BLaER1 treated with 17β-estradiol and CSF1 and Interleukin-3, amounts not matched to agents 10 nM and 100 nM (cell line): ENCODE measurements around the gene HHIPL1.

Source experiments
- H3K27ac ChIP-seq, 11 experiments: shearing (Covaris generic); formaldehyde crosslinking; 2 replicates each; pipeline ENCODE4 v1.8.1; 2022
- H3K27me3 ChIP-seq, 11 experiments: shearing (Covaris generic); formaldehyde crosslinking; 2 replicates each; pipeline ENCODE4 v1.8.1; 2022
- H3K36me3 ChIP-seq, 11 experiments: shearing (Covaris generic); formaldehyde crosslinking; 2 replicates each; pipeline ENCODE4 v1.8.1; 2022
- H3K4me1 ChIP-seq, 10 experiments: shearing (Covaris generic); formaldehyde crosslinking; 2 replicates each; pipeline ENCODE4 v1.8.1; 2022
- H3K4me2 ChIP-seq, 11 experiments: shearing (Covaris generic); formaldehyde crosslinking; 2 replicates each; pipeline ENCODE4 v1.8.1; 2022
- H3K4me3 ChIP-seq, 10 experiments: shearing (Covaris generic); formaldehyde crosslinking; 2 replicates each; pipeline ENCODE4 v1.8.1; 2022
- H3K9ac ChIP-seq, 11 experiments: shearing (Covaris generic); formaldehyde crosslinking; 2 replicates each; pipeline ENCODE4 v1.8.1; 2022
- H3K9me3 ChIP-seq, 11 experiments: shearing (Covaris generic); formaldehyde crosslinking; replicated peaks in 1 of 11; 2 replicates each; pipeline ENCODE4 v1.8.1; 2022
- H4K20me1 ChIP-seq, 11 experiments: shearing (Covaris generic); formaldehyde crosslinking; 2 replicates each; pipeline ENCODE4 v1.8.1; 2022
- Cebpa-rat ChIP-seq, 11 experiments: shearing (Covaris generic); IDR thresholded peaks; 2 replicates each; pipeline ENCODE4 v1.8.1; 2022

HHIPL1 gene

GRCh38 chr14:99626041-99626648 lies 18.8 kb upstream of the HHIPL1 start:
- Histone ChIP-seq H3K9me3 (no peaks in the 10 kb centered on the region), H3K4me3 (no peak overlapping the region), H3K4me2 (no peak overlapping the region), H3K9ac (no peak overlapping the region), H3K36me3 (no peaks in the 10 kb centered on the region), H3K27ac (no peak overlapping the region), H4K20me1 (peaks cover 0 to 10% (median 0%) of the 10 kb centered on the region in 11 experiments; a peak in 2 of 22 replicates), H3K27me3 (no peaks in the 10 kb centered on the region), H3K4me1 (peaks cover 8 to 47% (median 40%) of the 10 kb centered on the region in 10 experiments)
- TF ChIP-seq Cebpa-rat (IDR thresholded peaks at IDR 0.05), result no peak

- Histone ChIP-seq H3K4me2 (no peak overlapping the region), H3K9ac (no peak overlapping the region), H3K27ac (no peak overlapping the region), H3K4me1 (peaks cover 8 to 43% (median 33%) of the 10 kb centered on the region in 10 experiments), H3K9me3 (no peaks in the 10 kb centered on the region), H4K20me1 (peaks cover 0 to 10% (median 0%) of the 10 kb centered on the region in 11 experiments; a peak in 2 of 22 replicates), H3K27me3 (no peaks in the 10 kb centered on the region), H3K36me3 (no peaks in the 10 kb centered on the region), H3K4me3 (no peak overlapping the region)
- no peak for TF ChIP-seq Cebpa-rat (IDR thresholded peaks at IDR 0.05)
Measured at GRCh38 chr14:99627100-99627499, 17.8 kb upstream of the HHIPL1 start.

- no peak for TF ChIP-seq Cebpa-rat (IDR thresholded peaks at IDR 0.05)
- Histone ChIP-seq H4K20me1 (peaks cover 0 to 10% (median 0%) of the 10 kb centered on the region in 11 experiments; a peak in 2 of 22 replicates), H3K4me2 (no peak overlapping the region), H3K9ac (no peak overlapping the region), H3K27ac (no peak overlapping the region), H3K36me3 (no peaks in the 10 kb centered on the region), H3K27me3 (no peaks in the 10 kb centered on the region), H3K4me3 (no peak overlapping the region), H3K9me3 (no peaks in the 10 kb centered on the region), H3K4me1 (peaks cover 8 to 43% (median 32%) of the 10 kb centered on the region in 10 experiments)
Measured at GRCh38 chr14:99627510-99628381, 17.2 kb upstream of the HHIPL1 start.

- Histone ChIP-seq H3K27ac (no peak overlapping the region), H4K20me1 (peaks cover 0 to 10% (median 0%) of the 10 kb centered on the region in 11 experiments; a peak in 2 of 22 replicates), H3K9ac (no peak overlapping the region), H3K9me3 (no peaks in the 10 kb centered on the region), H3K36me3 (no peaks in the 10 kb centered on the region), H3K4me2 (peak overlapping the region in 9 of 11 experiments; percentile 1 to 48 (median 27); a peak in 8 of 22 replicates), H3K4me3 (no peak overlapping the region), H3K27me3 (peaks cover 0 to 10% (median 0%) of the 10 kb centered on the region in 11 experiments; a peak in 5 of 22 replicates), H3K4me1 (peaks cover 8 to 43% (median 33%) of the 10 kb centered on the region in 10 experiments)
- TF ChIP-seq Cebpa-rat (IDR thresholded peaks at IDR 0.05), result no peak
Measured at GRCh38 chr14:99628887-99629618, 15.9 kb upstream of the HHIPL1 start.

- no peaks in the 10 kb centered on the region for H3K36me3 ChIP-seq
- H3K4me2 ChIP-seq, result no peak overlapping the region
- H3K4me3 ChIP-seq, result no peak overlapping the region
- H3K27ac ChIP-seq, result no peak overlapping the region
- H3K4me1 ChIP-seq, result peaks cover 19 to 49% (median 38%) of the 10 kb centered on the region in 10 experiments
- H4K20me1 ChIP-seq, result peaks cover 0 to 5% (median 0%) of the 10 kb centered on the region in 11 experiments; a peak in 2 of 22 replicates
- H3K27me3 ChIP-seq, result peaks cover 0 to 12% (median 0%) of the 10 kb centered on the region in 11 experiments; a peak in 5 of 22 replicates
- TF ChIP-seq Cebpa-rat (IDR thresholded peaks at IDR 0.05), result no peak
- H3K9ac ChIP-seq, result no peak overlapping the region
- no peaks in the 10 kb centered on the region for H3K9me3 ChIP-seq
Measured at GRCh38 chr14:99630202-99630601, 14.7 kb upstream of the HHIPL1 start.

GRCh38 chr14:99632410-99633035 lies 12.4 kb upstream of the HHIPL1 start:
- Histone ChIP-seq H3K9ac (no peak overlapping the region), H4K20me1 (no peaks in the 10 kb centered on the region; a peak in 1 of 22 replicates), H3K27ac (no peak overlapping the region), H3K4me3 (no peak overlapping the region), H3K4me1 (peaks cover 38 to 66% (median 53%) of the 10 kb centered on the region in 10 experiments), H3K36me3 (no peaks in the 10 kb centered on the region), H3K9me3 (no peaks in the 10 kb centered on the region), H3K27me3 (peaks cover 0 to 12% (median 0%) of the 10 kb centered on the region in 11 experiments; a peak in 5 of 22 replicates), H3K4me2 (peak overlapping the region in 6 of 11 experiments; percentile 30 to 91 (median 66); a peak in 10 of 22 replicates)
- TF ChIP-seq Cebpa-rat (IDR thresholded peaks at IDR 0.05), result no peak

GRCh38 chr14:99633141-99633540 lies 11.8 kb upstream of the HHIPL1 start:
- Histone ChIP-seq H4K20me1 (no peaks in the 10 kb centered on the region; a peak in 1 of 22 replicates), H3K4me3 (peak overlapping the region in 1 of 10 experiments; percentile 24; a peak in 1 of 20 replicates), H3K9ac (peak overlapping the region in 5 of 11 experiments; percentile 28 to 68 (median 56); a peak in 7 of 22 replicates), H3K27me3 (peaks cover 0 to 12% (median 0%) of the 10 kb centered on the region in 11 experiments; a peak in 5 of 22 replicates), H3K4me2 (peak overlapping the region; percentile 75 to 95 (median 82); a peak in 20 of 22 replicates), H3K9me3 (no peaks in the 10 kb centered on the region), H3K4me1 (peaks cover 38 to 66% (median 53%) of the 10 kb centered on the region in 10 experiments), H3K27ac (peak overlapping the region in 3 of 11 experiments; percentile 32 to 67 (median 60); a peak in 6 of 22 replicates), H3K36me3 (no peaks in the 10 kb centered on the region)
- TF ChIP-seq Cebpa-rat (IDR thresholded peaks at IDR 0.05), result no peak

- H3K4me1 ChIP-seq, result peaks cover 38 to 61% (median 49%) of the 10 kb centered on the region in 10 experiments
- peak overlapping the region in 1 of 10 experiments; percentile 24; a peak in 1 of 20 replicates for H3K4me3 ChIP-seq
- peaks cover 0 to 12% (median 0%) of the 10 kb centered on the region in 11 experiments; a peak in 5 of 22 replicates for H3K27me3 ChIP-seq
- H3K4me2 ChIP-seq, result peak overlapping the region; percentile 75 to 95 (median 82)
- H3K9ac ChIP-seq, result peak overlapping the region in 5 of 11 experiments; percentile 28 to 68 (median 56); a peak in 11 of 22 replicates
- peak overlapping the region in 4 of 11 experiments; percentile 32 to 67 (median 54); a peak in 7 of 22 replicates for H3K27ac ChIP-seq
- H3K9me3 ChIP-seq, result no peaks in the 10 kb centered on the region
- H3K36me3 ChIP-seq, result no peaks in the 10 kb centered on the region
- TF ChIP-seq Cebpa-rat (IDR thresholded peaks at IDR 0.05), result no peak
- no peaks in the 10 kb centered on the region; a peak in 1 of 22 replicates for H4K20me1 ChIP-seq
Measured at GRCh38 chr14:99633918-99634317, 11.0 kb upstream of the HHIPL1 start.
